ENCODE measurements around the gene FAM98A.

FAM98A gene

GRCh38 chr2:33599175-33599942, at the start of gene FAM98A:
TSS of gene FAM98A (minus strand) at chr2:33599299. CDS start at chr2:33599221, 78 bp downstream.
- peak; percentile 98 for DNase-seq (ENCODE audit: low spot score)

- DNase-seq (ENCODE audit: low spot score) = no peak
Measured at GRCh38 chr2:33645861-33646260, 46.8 kb upstream of the FAM98A start.

GRCh38 chr2:33644215-33644614, 45.1 kb upstream of the FAM98A start:
- DNase-seq (ENCODE audit: low spot score) = no peak

- DNase-seq (ENCODE audit: low spot score) = no peak
Measured at GRCh38 chr2:33636001-33636400, 36.9 kb upstream of the FAM98A start.

- DNase-seq (ENCODE audit: low spot score) = no peak
Measured at GRCh38 chr2:33634261-33634910, 35.3 kb upstream of the FAM98A start.

- DNase-seq (ENCODE audit: low spot score) = no peak
Measured at GRCh38 chr2:33633315-33633714, 34.2 kb upstream of the FAM98A start.

- DNase-seq (ENCODE audit: low spot score) = no peak
Measured at GRCh38 chr2:33632831-33633230, 33.7 kb upstream of the FAM98A start.

- DNase-seq (ENCODE audit: low spot score) = no peak
Measured at GRCh38 chr2:33628031-33628827, 29.1 kb upstream of the FAM98A start.

- no peak for DNase-seq (ENCODE audit: low spot score)
Measured at GRCh38 chr2:33619028-33619427, 19.9 kb upstream of the FAM98A start.

- DNase-seq (ENCODE audit: low spot score) = no peak
Measured at GRCh38 chr2:33617989-33618388, 18.9 kb upstream of the FAM98A start.

- DNase-seq (ENCODE audit: low spot score) = no peak
Measured at GRCh38 chr2:33617401-33617800, 18.3 kb upstream of the FAM98A start.

GRCh38 chr2:33616873-33617272, 17.8 kb upstream of the FAM98A start:
- no peak for DNase-seq (ENCODE audit: low spot score)

- no peak for DNase-seq (ENCODE audit: low spot score)
Measured at GRCh38 chr2:33614190-33614589, 15.1 kb upstream of the FAM98A start.

- no peak for DNase-seq (ENCODE audit: low spot score)
Measured at GRCh38 chr2:33607905-33608304, 8.8 kb upstream of the FAM98A start.

GRCh38 chr2:33607251-33607721, 8.2 kb upstream of the FAM98A start:
- DNase-seq (ENCODE audit: low spot score) = no peak

GRCh38 chr2:33606622-33607021, 7.5 kb upstream of the FAM98A start:
- no peak for DNase-seq (ENCODE audit: low spot score)

GRCh38 chr2:33606100-33606499, 7.0 kb upstream of the FAM98A start:
- DNase-seq (ENCODE audit: low spot score) = no peak

- DNase-seq (ENCODE audit: low spot score) = no peak
Measured at GRCh38 chr2:33605056-33605455, 6.0 kb upstream of the FAM98A start.

- DNase-seq (ENCODE audit: low spot score) = no peak
Measured at GRCh38 chr2:33603416-33603815, 4.3 kb upstream of the FAM98A start.

GRCh38 chr2:33602201-33602830, 3.2 kb upstream of the FAM98A start:
- no peak for DNase-seq (ENCODE audit: low spot score)

- DNase-seq (ENCODE audit: low spot score) = no peak
Measured at GRCh38 chr2:33599943-33600192, 769 bp upstream of the FAM98A start.

- peak; percentile 77 for DNase-seq (ENCODE audit: low spot score)
Measured at GRCh38 chr2:33598561-33599174, 431 bp downstream of the FAM98A start.
